MG63 (cell line): ENCODE measurements around the gene ZNF316. TPM values are rescaled to one million over a fixed set of nuclear protein-coding genes. Genes with fewer than 3 reads are reported as not detected.

Experiments
- DNase-seq: peaks from one replicate; pipeline ENCODE4 v3.0.0-alpha.2; 2020
- H3K27me3 ChIP-seq: fragments of 250-450 bp; sonication (Bioruptor Pico); 2 replicates; pipeline ENCODE4 v1.5.1; 2020; ENCODE audit warnings: mild to moderate bottlenecking, moderate library complexity
- H3K36me3 ChIP-seq: fragments of 250-450 bp; sonication (Bioruptor Pico); 2 replicates; pipeline ENCODE4 v1.5.1; 2020; ENCODE audit warnings: mild to moderate bottlenecking, moderate library complexity
- H3K4me3 ChIP-seq: fragments of 250-450 bp; sonication (Bioruptor Pico); 2 replicates; pipeline ENCODE4 v1.5.1; 2020; ENCODE audit warnings: mild to moderate bottlenecking, moderate library complexity
- H3K9me3 ChIP-seq: fragments of 250-450 bp; sonication (Bioruptor Pico); 2 replicates; pipeline ENCODE4 v1.5.1; 2020; ENCODE audit warnings: mild to moderate bottlenecking, moderate library complexity
- total RNA-seq: library from RNA; depleted of rRNA; stranded (reverse); fragments of >200 nt; shearing (Covaris generic); gene quantifications from 2 replicates; pipeline ENCODE4 v1.2.3, GENCODE V29; 2014; ENCODE audit warnings: low replicate concordance

Gene ZNF316
- total RNA-seq, 1 experiment from 2014 or later: 17.1 TPM

GRCh38 chr7:6639627-6640026, 2.5 kb downstream of the ZNF316 start:
- H3K4me3 ChIP-seq: no peak overlapping the region
- no peak for DNase-seq
- H3K27me3 ChIP-seq: no peaks in the 10 kb centered on the region
- H3K36me3 ChIP-seq: peaks cover 45% of the 10 kb centered on the region
- no peaks in the 10 kb centered on the region for H3K9me3 ChIP-seq

GRCh38 chr7:6640246-6640721, 3.2 kb downstream of the ZNF316 start:
- Histone ChIP-seq H3K36me3 (peaks cover 51% of the 10 kb centered on the region), H3K27me3 (no peaks in the 10 kb centered on the region), H3K4me3 (no peak overlapping the region), H3K9me3 (no peaks in the 10 kb centered on the region)
- peak; percentile 20 for DNase-seq

- Histone ChIP-seq H3K36me3 (peaks cover 51% of the 10 kb centered on the region), H3K9me3 (no peaks in the 10 kb centered on the region), H3K4me3 (no peak overlapping the region), H3K27me3 (no peaks in the 10 kb centered on the region)
- DNase-seq: no peak
These were observed 4.4 kb downstream of the ZNF316 start for GRCh38 chr7:6641305-6642035.

- Histone ChIP-seq H3K36me3 (peaks cover 53% of the 10 kb centered on the region), H3K9me3 (no peaks in the 10 kb centered on the region), H3K27me3 (no peaks in the 10 kb centered on the region), H3K4me3 (no peak overlapping the region)
- no peak for DNase-seq
These were observed 5.2 kb downstream of the ZNF316 start for GRCh38 chr7:6642239-6642839.

- no peak for DNase-seq
- no peaks in the 10 kb centered on the region for H3K27me3 ChIP-seq
- peaks cover 53% of the 10 kb centered on the region for H3K36me3 ChIP-seq
- no peak overlapping the region for H3K4me3 ChIP-seq
- H3K9me3 ChIP-seq: no peaks in the 10 kb centered on the region
These were observed 5.9 kb downstream of the ZNF316 start for GRCh38 chr7:6642861-6643640.

GRCh38 chr7:6643915-6644625, 7.0 kb downstream of the ZNF316 start:
- Histone ChIP-seq H3K4me3 (no peak overlapping the region), H3K27me3 (no peaks in the 10 kb centered on the region), H3K9me3 (no peaks in the 10 kb centered on the region), H3K36me3 (peaks cover 53% of the 10 kb centered on the region)
- DNase-seq: no peak

GRCh38 chr7:6644728-6645127, 7.6 kb downstream of the ZNF316 start:
- DNase-seq: no peak
- Histone ChIP-seq H3K9me3 (no peaks in the 10 kb centered on the region), H3K36me3 (peaks cover 50% of the 10 kb centered on the region), H3K4me3 (no peak overlapping the region), H3K27me3 (no peaks in the 10 kb centered on the region)

- Histone ChIP-seq H3K9me3 (no peaks in the 10 kb centered on the region), H3K36me3 (peaks cover 45% of the 10 kb centered on the region), H3K4me3 (no peak overlapping the region)
These were observed 9.3 kb downstream of the ZNF316 start for GRCh38 chr7:6646465-6646864.

GRCh38 chr7:6647080-6647479, 10.0 kb downstream of the ZNF316 start:
- Histone ChIP-seq H3K9me3 (no peaks in the 10 kb centered on the region), H3K27me3 (no peaks in the 10 kb centered on the region), H3K4me3 (no peak overlapping the region), H3K36me3 (peaks cover 44% of the 10 kb centered on the region)
- no peak for DNase-seq

More at GRCh38 chr7:6646465-6646864, 9.3 kb downstream of the ZNF316 start:
- no peaks in the 10 kb centered on the region for H3K27me3 ChIP-seq
- DNase-seq: no peak

- Histone ChIP-seq H3K27me3 (no peaks in the 10 kb centered on the region), H3K4me3 (no peak overlapping the region), H3K36me3 (peaks cover 43% of the 10 kb centered on the region), H3K9me3 (no peaks in the 10 kb centered on the region)
- DNase-seq: no peak
These were observed 10.4 kb downstream of the ZNF316 start for GRCh38 chr7:6647541-6647940.

GRCh38 chr7:6648066-6648814, 11.1 kb downstream of the ZNF316 start:
- peaks cover 38% of the 10 kb centered on the region for H3K36me3 ChIP-seq
- DNase-seq: no peak
- H3K9me3 ChIP-seq: no peaks in the 10 kb centered on the region
- no peak overlapping the region for H3K4me3 ChIP-seq
- no peaks in the 10 kb centered on the region for H3K27me3 ChIP-seq

GRCh38 chr7:6648815-6649104, 11.6 kb downstream of the ZNF316 start:
- Histone ChIP-seq H3K36me3 (peaks cover 36% of the 10 kb centered on the region), H3K4me3 (no peak overlapping the region), H3K9me3 (no peaks in the 10 kb centered on the region), H3K27me3 (no peaks in the 10 kb centered on the region)
- DNase-seq: no peak

GRCh38 chr7:6649241-6649961, 12.3 kb downstream of the ZNF316 start:
- H3K9me3 ChIP-seq: no peaks in the 10 kb centered on the region
- peaks cover 35% of the 10 kb centered on the region for H3K36me3 ChIP-seq

GRCh38 chr7:6650086-6650485, 13.0 kb downstream of the ZNF316 start:
- DNase-seq: no peak
- peaks cover 33% of the 10 kb centered on the region for H3K36me3 ChIP-seq
- no peaks in the 10 kb centered on the region for H3K27me3 ChIP-seq
- H3K4me3 ChIP-seq: no peak overlapping the region
- no peaks in the 10 kb centered on the region for H3K9me3 ChIP-seq

More at GRCh38 chr7:6649241-6649961, 12.3 kb downstream of the ZNF316 start:
- no peak for DNase-seq
- Histone ChIP-seq H3K4me3 (no peak overlapping the region), H3K27me3 (no peaks in the 10 kb centered on the region)

- H3K9me3 ChIP-seq: no peaks in the 10 kb centered on the region
- peaks cover 32% of the 10 kb centered on the region for H3K36me3 ChIP-seq
- no peaks in the 10 kb centered on the region for H3K27me3 ChIP-seq
- DNase-seq: no peak
- no peak overlapping the region for H3K4me3 ChIP-seq
These were observed 13.4 kb downstream of the ZNF316 start for GRCh38 chr7:6650521-6651011.
